ENCODE data around the gene NAPB.

NAPB gene

DNA sequence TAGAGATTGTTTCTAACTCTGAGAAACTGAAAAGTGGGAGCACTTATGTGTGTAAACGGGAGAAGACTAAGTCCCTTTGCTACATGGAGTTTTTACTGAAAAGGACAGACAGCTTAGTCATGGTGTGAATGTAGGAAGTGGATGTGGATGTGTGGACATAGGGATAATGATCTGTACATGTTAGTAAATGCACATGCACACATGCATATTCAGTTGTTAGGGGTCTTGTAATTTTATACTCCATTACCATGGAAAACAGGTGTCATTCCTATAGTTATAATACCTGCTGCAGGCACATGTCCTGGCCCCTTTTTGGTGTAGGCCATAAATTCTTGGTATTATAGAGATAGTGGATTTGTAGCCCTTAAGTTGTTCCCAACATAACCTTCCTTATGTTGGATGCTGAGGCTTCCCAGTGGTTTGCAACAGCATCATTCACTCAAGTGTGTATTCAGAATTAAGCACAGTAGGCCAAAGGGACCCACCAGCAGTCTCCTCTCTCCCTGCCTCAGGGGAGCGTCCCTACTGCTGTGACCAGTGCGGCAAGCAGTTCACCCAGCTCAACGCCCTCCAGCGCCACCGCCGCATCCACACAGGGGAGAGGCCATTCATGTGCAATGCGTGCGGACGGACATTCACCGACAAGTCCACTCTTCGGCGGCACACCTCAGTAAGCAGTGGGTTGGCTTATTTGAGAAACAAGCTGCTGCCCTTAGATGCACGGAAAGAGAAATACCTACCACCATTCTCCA, 52.0 kb downstream of the NAPB start:
- TF ChIP-seq CTCF (IDR thresholded peaks at IDR 0.05; ENCODE audit: low read length, missing control alignments) = no peak
- H3K4me3 ChIP-seq (replicated peaks; ENCODE audit: low read depth, low read length) = no peak overlapping the region
- no peak for DNase-seq (ENCODE audit: low read depth)

GRCh38 chr20:23368316-23369071, 52.8 kb downstream of the NAPB start:
- no peak overlapping the region for H3K4me3 ChIP-seq (replicated peaks; ENCODE audit: low read depth, low read length)
- TF ChIP-seq CTCF (IDR thresholded peaks at IDR 0.05; ENCODE audit: low read length, missing control alignments) = no peak
- DNase-seq (ENCODE audit: low read depth) = peak; percentile 43

DNA sequence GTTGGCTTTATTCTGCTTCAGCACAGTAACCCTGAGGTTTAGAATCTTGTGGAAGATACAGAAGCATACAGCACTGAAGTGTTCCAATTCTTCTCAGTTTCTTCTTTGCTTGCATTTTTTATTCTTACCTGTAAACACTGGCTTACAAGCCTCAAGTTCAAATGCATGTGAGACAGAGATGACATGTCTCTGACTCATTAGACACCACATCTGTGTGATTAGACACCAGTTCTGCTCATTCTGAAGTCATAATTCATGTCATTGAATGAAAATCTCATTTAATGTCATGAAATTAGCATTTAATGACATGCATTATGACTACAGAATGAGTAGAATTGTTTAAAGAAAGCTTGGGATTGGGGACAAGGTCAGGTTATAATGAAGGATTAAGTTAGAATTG, 53.5 kb downstream of the NAPB start:
- DNase-seq (ENCODE audit: low read depth) = no peak
- H3K4me3 ChIP-seq (replicated peaks; ENCODE audit: low read depth, low read length) = no peak overlapping the region
- TF ChIP-seq CTCF (IDR thresholded peaks at IDR 0.05; ENCODE audit: low read length, missing control alignments) = no peak

DNA sequence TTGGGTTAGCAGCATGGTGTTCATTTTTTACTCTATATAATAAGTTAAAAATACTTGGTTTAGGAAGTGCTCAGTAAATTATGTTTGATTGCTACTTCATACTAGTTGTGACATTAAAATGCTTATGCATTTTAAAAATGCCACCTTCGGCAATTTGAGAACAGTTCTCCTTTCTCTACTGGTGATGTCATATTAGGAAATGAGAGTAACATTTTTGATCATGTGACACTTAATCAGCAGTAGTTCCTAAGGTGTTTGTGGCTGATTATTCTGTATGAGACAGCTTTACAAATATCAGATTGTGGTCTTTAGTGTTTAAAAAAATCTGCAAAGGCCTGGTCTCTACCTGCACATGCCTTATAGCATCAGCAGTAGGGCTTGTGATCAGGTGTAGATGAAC, 54.9 kb downstream of the NAPB start:
- no peak for TF ChIP-seq CTCF (IDR thresholded peaks at IDR 0.05; ENCODE audit: low read length, missing control alignments)
- H3K4me3 ChIP-seq (replicated peaks; ENCODE audit: low read depth, low read length) = no peak overlapping the region
- DNase-seq (ENCODE audit: low read depth) = no peak

DNA sequence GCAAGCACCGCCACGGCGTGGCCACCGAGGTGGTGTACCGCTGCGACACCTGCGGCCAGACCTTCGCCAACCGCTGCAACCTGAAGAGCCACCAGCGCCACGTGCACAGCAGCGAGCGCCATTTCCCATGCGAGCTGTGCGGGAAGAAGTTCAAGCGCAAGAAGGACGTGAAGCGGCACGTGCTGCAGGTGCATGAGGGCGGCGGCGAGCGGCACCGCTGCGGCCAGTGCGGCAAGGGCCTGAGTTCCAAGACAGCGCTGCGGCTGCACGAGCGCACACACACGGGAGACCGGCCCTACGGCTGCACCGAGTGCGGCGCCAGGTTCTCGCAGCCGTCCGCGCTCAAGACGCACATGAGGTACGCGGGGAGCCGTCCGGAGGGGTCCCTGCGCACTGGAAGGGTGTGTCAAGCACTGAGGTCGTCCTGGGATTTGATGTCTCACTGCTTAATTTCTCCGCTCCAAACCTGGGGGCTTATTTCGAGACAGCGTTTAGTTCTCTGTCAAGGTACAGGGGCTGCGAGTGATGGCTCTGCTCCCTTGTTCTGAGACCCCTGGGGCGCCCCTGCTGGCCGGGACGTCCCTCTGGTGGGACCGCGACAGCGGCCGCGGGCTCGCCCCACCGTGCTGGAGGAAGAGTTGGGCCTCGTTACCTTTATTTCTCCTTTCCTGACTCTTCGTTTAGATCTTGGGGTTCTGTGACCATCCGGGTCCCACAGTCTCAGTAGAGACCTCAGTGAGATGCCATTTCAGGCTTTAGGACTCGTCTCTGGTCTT, 55.7 kb downstream of the NAPB start:
- TF ChIP-seq CTCF (IDR thresholded peaks at IDR 0.05; ENCODE audit: low read length, missing control alignments) = no peak
- no peak for DNase-seq (ENCODE audit: low read depth)
- no peak overlapping the region for H3K4me3 ChIP-seq (replicated peaks; ENCODE audit: low read depth, low read length)

GRCh38 chr20:23363257-23363649, 58.0 kb downstream of the NAPB start:
- peak overlapping the region; percentile 78 for H3K4me3 ChIP-seq (replicated peaks; ENCODE audit: low read depth, low read length)
- no peak for DNase-seq (ENCODE audit: low read depth)
- TF ChIP-seq CTCF (IDR thresholded peaks at IDR 0.05; ENCODE audit: low read length, missing control alignments) = no peak
